ENCODE results near the gene SVEP1.

DNA sequence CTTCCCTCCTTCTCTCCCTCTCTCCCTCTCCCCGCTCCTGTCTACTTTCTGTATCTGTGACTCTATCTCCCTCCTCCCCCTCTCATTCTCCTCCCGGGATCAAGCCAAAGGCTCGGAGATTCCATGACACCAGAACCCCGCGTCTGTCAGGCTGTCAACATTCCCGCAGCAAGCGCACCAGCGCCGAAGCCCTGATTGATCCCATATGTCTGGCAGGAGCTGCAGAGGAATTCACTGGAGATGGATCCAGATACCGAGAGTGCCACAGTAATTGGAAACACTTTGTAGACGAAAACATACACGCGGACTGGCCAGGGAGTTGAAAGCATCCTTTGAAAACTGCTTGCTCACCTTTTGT is 300 bp upstream of the SVEP1 start:
- TF ChIP-seq, protein P1, sequence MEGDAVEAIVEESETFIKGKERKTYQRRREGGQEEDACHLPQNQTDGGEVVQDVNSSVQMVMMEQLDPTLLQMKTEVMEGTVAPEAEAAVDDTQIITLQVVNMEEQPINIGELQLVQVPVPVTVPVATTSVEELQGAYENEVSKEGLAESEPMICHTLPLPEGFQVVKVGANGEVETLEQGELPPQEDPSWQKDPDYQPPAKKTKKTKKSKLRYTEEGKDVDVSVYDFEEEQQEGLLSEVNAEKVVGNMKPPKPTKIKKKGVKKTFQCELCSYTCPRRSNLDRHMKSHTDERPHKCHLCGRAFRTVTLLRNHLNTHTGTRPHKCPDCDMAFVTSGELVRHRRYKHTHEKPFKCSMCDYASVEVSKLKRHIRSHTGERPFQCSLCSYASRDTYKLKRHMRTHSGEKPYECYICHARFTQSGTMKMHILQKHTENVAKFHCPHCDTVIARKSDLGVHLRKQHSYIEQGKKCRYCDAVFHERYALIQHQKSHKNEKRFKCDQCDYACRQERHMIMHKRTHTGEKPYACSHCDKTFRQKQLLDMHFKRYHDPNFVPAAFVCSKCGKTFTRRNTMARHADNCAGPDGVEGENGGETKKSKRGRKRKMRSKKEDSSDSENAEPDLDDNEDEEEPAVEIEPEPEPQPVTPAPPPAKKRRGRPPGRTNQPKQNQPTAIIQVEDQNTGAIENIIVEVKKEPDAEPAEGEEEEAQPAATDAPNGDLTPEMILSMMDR (IDR thresholded peaks at IDR 0.05) = no peak
- no peak for TF ChIP-seq EZH2 (IDR thresholded peaks at IDR 0.05; ENCODE audit: borderline replicate concordance, insufficient read depth, low read depth, low read length, poor library complexity, severe bottlenecking)

All from B cell (primary cell).